ENCODE measurements around the gene IFITM2.
"Not testable (repeated sequence)": the region's sequence is repeated elsewhere in the genome, so short reads cannot be mapped to it uniquely, and the experiment has no call there.

Gene IFITM2

GRCh38 chr11:308740-309665 is 1.4 kb downstream of the IFITM2 start:
- not testable (repeated sequence) for DNase-seq (ENCODE audit: low read depth)

- not testable (repeated sequence) for DNase-seq (ENCODE audit: low read depth)
Measured at GRCh38 chr11:309979-310572, 2.5 kb downstream of the IFITM2 start.

GRCh38 chr11:311013-311748 is 3.6 kb downstream of the IFITM2 start:
- not testable (repeated sequence) for DNase-seq (ENCODE audit: low read depth)

- DNase-seq (ENCODE audit: low read depth), result no peak
Measured at GRCh38 chr11:312092-312816, 4.6 kb downstream of the IFITM2 start.

GRCh38 chr11:313304-313786 is 5.7 kb downstream of the IFITM2 start:
- DNase-seq (ENCODE audit: low read depth), result no peak

GRCh38 chr11:313787-314553 is 6.4 kb downstream of the IFITM2 start, which contains the start of gene IFITM1:
IFITM1 (plus strand) TSS chr11:314040; CDS start chr11:314171, 131 bp downstream.
- DNase-seq (ENCODE audit: low read depth), result no peak

- not testable (repeated sequence) for DNase-seq (ENCODE audit: low read depth)
Measured at GRCh38 chr11:314554-314875, 6.9 kb downstream of the IFITM2 start.

GRCh38 chr11:315051-315481 is 7.5 kb downstream of the IFITM2 start:
- no peak for DNase-seq (ENCODE audit: low read depth)

- no peak for DNase-seq (ENCODE audit: low read depth)
Measured at GRCh38 chr11:315516-315994, 7.9 kb downstream of the IFITM2 start.

GRCh38 chr11:316031-316701 is 8.6 kb downstream of the IFITM2 start:
- DNase-seq (ENCODE audit: low read depth), result no peak

GRCh38 chr11:316891-317301 is 9.3 kb downstream of the IFITM2 start:
- no peak for DNase-seq (ENCODE audit: low read depth)

GRCh38 chr11:317668-318404 is 10.2 kb downstream of the IFITM2 start:
- not testable (repeated sequence) for DNase-seq (ENCODE audit: low read depth)

- DNase-seq (ENCODE audit: low read depth), result not testable (repeated sequence)
Measured at GRCh38 chr11:318405-319120, 10.9 kb downstream of the IFITM2 start.

- DNase-seq (ENCODE audit: low read depth), result not testable (repeated sequence)
Measured at GRCh38 chr11:319121-319887, 11.7 kb downstream of the IFITM2 start.

- DNase-seq (ENCODE audit: low read depth), result not testable (repeated sequence)
Measured at GRCh38 chr11:319888-320273, 12.3 kb downstream of the IFITM2 start.

- no peak for DNase-seq (ENCODE audit: low read depth)
Measured at GRCh38 chr11:324156-324555, 16.5 kb downstream of the IFITM2 start.

- not testable (repeated sequence) for DNase-seq (ENCODE audit: low read depth)
Measured at GRCh38 chr11:324593-325517, 17.2 kb downstream of the IFITM2 start.
